NCI-H2196 (cell line): Measurements from ENCODE around the gene ARL11.

ENCODE experiments used
- DNase-seq: peaks from one replicate; lab custom pipeline; 2025; ENCODE audit not compliant: unreplicated experiment; lab: John Stamatoyannopoulos, UW

Gene ARL11

GRCh38 chr13:49646688-49647087, 18.4 kb downstream of the ARL11 start:
- no peak for DNase-seq

GRCh38 chr13:49649244-49649962, 21.1 kb downstream of the ARL11 start:
- no peak for DNase-seq

GRCh38 chr13:49649963-49650312, 21.6 kb downstream of the ARL11 start:
- no peak for DNase-seq

- no peak for DNase-seq
These were observed 23.5 kb downstream of the ARL11 start for GRCh38 chr13:49651570-49652354.

GRCh38 chr13:49652355-49653305, 24.3 kb downstream of the ARL11 start:
- DNase-seq: no peak

GRCh38 chr13:49653478-49653877, 25.2 kb downstream of the ARL11 start:
- no peak for DNase-seq

GRCh38 chr13:49654011-49654410, 25.7 kb downstream of the ARL11 start:
- no peak for DNase-seq

GRCh38 chr13:49655906-49656305, 27.6 kb downstream of the ARL11 start:
- no peak for DNase-seq

- DNase-seq: no peak
These were observed 28.9 kb downstream of the ARL11 start for GRCh38 chr13:49657241-49657641.

- DNase-seq: no peak
These were observed 36.3 kb downstream of the ARL11 start for GRCh38 chr13:49664606-49665005.

GRCh38 chr13:49667773-49668172, 39.5 kb downstream of the ARL11 start:
- no peak for DNase-seq

- peak; percentile 30 for DNase-seq
These were observed 41.5 kb downstream of the ARL11 start for GRCh38 chr13:49669735-49670309.

GRCh38 chr13:49670828-49671227, 42.5 kb downstream of the ARL11 start:
- DNase-seq: no peak

GRCh38 chr13:49676581-49677298, 48.4 kb downstream of the ARL11 start:
- DNase-seq: no peak

GRCh38 chr13:49678191-49678914, 50.0 kb downstream of the ARL11 start:
- no peak for DNase-seq

- no peak for DNase-seq
These were observed 50.9 kb downstream of the ARL11 start for GRCh38 chr13:49679246-49679645.

GRCh38 chr13:49681842-49682435, 53.6 kb downstream of the ARL11 start:
- DNase-seq: no peak
